NCI-H146 treated with DMSO at 0.1 percent for 48 hours (cell line): ENCODE measurements around the gene BIRC5.
"Not testable (repeated sequence)": the region's sequence is repeated elsewhere in the genome, so short reads cannot be mapped to it uniquely, and the experiment has no call there.

ENCODE experiments used
- DNase-seq: peaks from one replicate; lab custom pipeline; 2025; ENCODE audit not compliant: unreplicated experiment; lab: John Stamatoyannopoulos, UW

BIRC5 gene

DNA sequence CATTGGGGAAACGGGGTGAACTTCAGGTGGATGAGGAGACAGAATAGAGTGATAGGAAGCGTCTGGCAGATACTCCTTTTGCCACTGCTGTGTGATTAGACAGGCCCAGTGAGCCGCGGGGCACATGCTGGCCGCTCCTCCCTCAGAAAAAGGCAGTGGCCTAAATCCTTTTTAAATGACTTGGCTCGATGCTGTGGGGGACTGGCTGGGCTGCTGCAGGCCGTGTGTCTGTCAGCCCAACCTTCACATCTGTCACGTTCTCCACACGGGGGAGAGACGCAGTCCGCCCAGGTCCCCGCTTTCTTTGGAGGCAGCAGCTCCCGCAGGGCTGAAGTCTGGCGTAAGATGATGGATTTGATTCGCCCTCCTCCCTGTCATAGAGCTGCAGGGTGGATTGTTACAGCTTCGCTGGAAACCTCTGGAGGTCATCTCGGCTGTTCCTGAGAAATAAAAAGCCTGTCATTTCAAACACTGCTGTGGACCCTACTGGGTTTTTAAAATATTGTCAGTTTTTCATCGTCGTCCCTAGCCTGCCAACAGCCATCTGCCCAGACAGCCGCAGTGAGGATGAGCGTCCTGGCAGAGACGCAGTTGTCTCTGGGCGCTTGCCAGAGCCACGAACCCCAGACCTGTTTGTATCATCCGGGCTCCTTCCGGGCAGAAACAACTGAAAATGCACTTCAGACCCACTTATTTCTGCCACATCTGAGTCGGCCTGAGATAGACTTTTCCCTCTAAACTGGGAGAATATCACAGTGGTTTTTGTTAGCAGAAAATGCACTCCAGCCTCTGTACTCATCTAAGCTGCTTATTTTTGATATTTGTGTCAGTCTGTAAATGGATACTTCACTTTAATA is 10.4 kb downstream of the BIRC5 start:
- DNase-seq = no peak

GRCh38 chr17:78225088-78225865 is 11.2 kb downstream of the BIRC5 start:
- no peak for DNase-seq

GRCh38 chr17:78226055-78226758 is 12.2 kb downstream of the BIRC5 start:
- DNase-seq = no peak

DNA sequence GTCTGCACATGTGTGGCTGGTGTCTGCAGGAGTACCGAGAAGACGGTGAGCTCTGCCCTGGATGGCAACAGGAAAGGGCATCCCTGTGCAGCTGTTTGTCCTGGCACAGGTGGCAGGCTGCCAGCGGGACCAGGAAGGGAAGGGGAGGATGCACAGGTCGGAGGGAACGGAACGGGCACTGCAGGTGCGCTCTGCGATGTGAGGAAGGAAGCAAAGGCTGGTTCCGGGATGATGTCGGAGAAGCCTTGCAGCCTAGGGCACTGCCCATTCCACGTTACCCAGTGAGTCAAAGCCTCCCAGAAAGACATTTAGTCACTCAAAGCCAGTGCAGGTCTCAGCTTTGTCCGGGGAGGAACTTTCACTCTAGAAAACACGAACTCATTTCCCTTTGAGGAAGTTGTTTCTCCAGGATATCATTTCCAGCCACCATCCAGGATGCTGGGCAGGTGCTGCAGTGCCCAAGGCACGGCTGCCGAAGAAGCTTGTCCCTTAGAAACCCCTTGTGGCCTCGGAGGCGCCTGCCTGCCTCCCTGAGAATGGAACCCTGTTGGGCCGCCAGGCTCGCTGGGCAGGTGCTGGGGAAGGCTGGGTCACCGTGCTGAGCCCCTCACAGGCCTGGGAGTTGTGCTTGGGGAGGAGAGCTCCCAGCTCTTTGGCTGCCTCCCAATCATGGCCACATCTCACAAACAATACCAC is 12.9 kb downstream of the BIRC5 start:
- DNase-seq = no peak

GRCh38 chr17:78227455-78227916 is 13.4 kb downstream of the BIRC5 start:
- no peak for DNase-seq

DNA sequence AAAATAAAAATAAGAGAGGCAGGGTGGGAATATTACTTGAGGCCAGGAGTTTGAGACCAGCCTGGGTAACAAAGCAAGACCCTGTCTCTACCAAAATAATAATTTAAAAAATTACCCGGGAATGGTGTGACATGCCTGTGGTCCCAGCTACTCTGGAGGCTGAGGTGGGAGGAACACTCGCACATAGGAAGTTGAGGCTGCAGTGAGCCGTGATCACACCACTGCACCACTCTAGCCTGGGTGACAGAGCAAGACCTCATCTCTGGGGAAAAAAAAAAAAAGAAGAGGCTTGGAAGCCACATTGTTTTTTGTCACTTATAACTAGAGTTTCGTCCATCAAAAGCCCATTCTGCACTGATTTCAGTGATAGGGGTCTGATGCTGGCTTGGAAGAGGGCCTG is 14.1 kb downstream of the BIRC5 start:
- DNase-seq = no peak

- no peak for DNase-seq
Measured at GRCh38 chr17:78230252-78230962, 16.4 kb downstream of the BIRC5 start.

DNA sequence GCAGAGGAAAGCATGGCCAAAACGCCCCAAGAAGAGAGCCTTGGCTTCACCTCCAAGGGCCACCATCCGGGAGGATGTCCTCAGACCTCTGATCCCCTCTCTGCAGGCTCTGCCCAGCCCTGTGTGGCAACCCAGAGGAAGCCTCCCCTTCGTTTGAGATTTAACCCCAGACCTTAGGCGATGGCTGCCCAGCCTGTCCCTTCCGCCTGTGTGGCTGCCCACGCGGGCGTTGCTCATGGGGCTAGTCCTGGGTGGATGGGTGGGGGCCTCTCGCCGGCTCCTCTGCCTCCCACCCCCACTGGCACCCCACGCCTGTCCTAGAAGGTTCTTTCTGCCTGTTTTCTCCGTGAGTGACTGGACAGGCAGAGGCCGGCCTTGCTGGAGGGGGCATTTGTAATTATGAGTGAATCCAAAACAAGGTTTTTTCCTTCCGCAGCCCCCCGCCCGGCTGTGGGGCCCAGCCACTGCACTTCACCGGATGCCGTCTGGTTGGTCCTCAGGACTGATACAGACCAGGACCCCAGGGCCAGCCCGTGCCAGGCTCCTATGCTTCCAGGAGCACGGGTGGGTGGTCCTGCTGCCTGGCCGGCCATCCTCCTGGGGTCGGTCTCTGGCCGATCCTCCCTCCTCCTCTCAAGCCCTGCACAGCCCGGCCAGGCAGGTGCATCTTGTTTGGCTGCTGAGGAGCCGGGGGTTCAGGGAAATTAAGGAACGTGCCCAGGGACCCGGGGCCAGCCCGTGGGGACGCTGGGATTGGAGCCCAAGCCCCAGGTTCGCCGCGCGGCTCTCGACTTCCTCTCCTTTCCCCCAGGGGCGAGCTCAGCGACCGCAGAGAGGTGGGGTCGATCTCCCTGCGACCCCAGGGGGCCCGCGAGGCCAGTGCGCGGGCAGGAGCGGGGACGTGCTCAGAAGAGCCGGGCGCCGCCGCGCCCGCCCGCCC is 17.2 kb downstream of the BIRC5 start, which contains the start of gene TMEM235:
TMEM235 (plus strand) TSS at position 636 of the 940 bp plus-strand sequence. CDS start 393 bp downstream, outside the sequence.
- no peak for DNase-seq

DNA sequence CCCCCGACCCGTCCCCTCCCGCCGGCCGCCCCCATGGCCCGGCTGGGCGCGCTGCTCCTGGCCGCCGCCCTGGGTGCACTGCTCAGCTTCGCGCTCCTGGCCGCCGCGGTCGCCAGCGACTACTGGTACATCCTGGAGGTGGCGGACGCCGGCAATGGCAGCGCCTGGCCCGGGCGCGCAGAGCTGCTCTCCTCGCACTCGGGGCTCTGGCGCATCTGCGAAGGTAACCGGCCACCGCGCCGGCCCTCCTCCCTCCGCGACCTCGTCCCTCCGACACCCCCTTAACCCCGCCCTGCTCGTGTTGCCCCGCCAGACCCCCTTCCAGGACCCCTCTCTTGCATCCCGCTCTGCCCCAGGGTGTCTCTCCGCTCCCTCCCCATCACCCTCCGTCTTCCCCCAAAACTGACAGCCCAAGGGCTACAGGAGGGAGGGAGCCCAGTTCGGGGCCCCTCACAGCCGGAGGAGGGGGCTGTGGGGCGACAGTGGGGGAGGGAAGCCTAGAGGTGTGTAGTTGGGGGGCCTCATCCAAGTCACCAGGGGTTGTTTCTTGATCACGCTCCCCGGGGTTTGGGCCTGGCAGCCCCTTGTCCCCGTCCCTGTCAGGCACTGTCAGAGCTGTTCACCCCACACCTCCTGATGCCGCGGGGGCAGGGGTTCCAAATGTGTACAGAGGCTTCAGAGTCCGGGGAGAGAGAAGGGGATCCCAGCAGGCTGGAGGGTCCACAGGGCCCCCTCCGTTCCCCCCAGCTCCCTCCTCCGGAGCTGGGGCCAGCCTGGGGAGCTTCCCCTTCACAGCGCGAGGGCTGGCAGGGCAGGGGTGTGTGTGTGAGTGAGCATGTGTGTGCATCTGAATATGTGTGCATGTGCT is 18.2 kb downstream of the BIRC5 start:
- no peak for DNase-seq

GRCh38 chr17:78232859-78233173 is 18.8 kb downstream of the BIRC5 start:
- DNase-seq = no peak

DNA sequence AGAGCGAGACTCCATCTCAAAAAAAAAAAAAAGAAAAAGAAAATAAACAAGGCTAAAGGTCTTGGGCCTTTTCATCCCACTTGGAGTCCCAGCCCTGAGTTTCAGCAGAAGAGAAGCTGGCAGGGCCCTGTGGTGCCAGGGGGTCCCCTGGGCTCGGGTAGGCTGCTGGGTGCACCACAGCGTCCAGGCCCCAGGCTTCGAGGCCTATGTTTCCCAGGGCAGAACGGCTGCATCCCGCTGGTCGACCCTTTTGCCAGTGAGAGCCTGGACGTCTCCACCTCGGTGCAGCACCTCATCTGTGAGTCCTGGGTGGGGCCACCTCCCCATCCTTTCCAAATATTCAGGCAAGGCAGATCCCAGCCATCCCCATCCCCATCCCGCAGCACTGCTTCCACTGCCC is 19.6 kb downstream of the BIRC5 start:
- DNase-seq = no peak

DNA sequence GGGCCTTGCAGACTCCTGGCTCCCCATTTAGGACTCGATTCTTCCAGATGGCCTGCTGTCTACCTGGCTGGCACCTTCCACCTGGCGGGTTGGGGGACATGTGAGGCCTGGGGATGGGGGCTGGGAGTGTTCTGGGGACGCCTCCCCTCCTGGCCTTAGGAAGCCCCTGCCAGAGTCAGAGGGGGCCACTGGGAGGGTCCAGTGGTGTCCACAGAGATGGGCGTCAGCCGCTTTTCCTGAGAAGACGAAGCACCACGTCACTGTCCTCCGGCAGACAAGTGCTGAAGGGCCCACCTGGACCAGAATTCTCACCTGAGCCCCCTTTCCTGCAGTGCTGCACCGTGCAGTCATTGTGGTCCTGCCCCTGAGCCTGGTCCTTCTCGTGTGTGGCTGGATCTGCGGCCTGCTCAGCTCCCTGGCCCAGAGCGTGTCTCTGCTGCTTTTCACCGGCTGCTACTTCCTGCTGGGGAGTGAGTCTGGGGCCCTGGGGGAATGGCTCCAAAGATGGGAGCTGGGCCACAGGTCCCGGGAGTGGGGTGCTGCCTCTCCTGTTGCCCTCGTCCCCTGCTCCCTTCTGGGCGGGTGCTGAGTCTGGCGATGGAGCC is 20.3 kb downstream of the BIRC5 start:
- DNase-seq = no peak

DNA sequence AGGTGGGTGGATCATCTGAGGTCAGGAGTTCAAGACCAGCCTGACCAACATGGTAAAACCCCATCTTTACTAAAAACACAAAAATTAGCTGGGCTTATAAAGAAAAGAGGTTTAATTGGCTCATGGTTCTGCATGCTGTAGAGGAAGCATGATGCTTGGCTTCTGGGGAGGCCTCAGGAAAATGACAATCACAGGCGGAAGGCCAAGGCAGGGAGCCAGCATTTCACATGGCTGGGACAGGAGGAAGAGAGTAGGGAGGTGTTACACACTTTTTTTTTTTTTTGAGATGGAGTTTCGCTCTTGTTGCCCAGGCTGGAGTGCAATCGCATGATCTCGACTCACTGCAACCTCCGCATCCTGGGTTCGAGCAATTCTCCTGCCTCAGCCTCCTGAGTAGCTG is 21.0 kb downstream of the BIRC5 start:
- not testable (repeated sequence) for DNase-seq

DNA sequence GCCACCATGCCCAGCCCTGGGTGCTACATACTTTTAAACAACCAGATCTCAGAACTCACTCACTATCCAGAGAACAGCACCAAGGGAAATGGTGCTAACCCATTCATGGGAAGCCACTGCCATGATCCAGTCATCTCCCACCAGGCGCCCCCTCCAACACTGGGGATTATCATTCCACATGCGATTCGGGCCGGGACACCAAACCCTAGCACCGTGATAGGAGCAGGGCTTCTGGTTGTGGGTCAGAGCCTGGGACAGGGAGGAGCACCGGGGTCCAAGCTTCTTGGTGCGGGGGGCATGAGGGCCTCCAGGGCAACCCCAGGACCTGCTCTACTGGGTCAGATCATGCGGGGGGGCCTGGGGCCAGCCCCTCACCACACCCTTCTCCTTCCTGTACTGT is 21.8 kb downstream of the BIRC5 start:
- DNase-seq = no peak

GRCh38 chr17:78236362-78237127 is 22.5 kb downstream of the BIRC5 start:
- no peak for DNase-seq

DNA sequence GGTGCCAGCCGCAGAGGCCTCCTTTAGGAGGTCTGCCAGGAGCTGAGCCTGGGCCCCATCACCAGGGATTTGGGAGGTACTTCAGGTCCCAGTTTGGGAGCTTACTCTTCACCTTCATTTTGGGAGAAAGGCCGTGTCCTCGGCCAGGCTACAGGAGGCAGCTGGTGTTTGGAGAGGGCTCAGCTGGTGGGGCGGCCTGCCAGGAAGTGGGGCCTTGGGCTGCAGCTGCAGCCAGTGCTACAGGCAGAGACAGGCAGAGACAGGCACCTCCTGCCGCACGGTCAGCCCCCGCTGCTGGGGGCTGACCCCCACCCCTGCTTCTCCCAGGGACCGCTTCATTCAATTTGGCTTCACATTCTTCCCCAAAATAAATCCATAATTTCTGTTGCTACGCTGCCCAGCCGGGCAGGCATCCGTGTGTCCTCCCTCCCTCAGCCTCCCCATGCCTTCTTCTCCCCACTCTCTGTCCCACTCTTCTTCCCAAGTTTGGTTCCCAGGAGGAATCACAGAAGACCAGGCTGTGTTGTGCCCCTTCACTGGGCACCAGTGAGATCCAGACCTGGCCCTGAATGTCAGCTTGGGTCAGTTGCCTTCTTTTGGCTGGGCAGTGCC is 23.5 kb downstream of the BIRC5 start:
- DNase-seq = no peak
